OCI-LY1 (cell line): ENCODE results near the gene ACTL8.

Experiments
- H2AFZ ChIP-seq: fragments of 200-600 bp; sonication (generic), shearing (Covaris generic); 2 replicates; pipeline ENCODE4 v1.6.0; 2014; ENCODE audit warnings: antibody characterized with exemption, mild to moderate bottlenecking, low read length
- H3F3A ChIP-seq: fragments of 200-600 bp; sonication (generic), shearing (Covaris generic); 2 replicates; pipeline ENCODE4 v1.6.0; 2014; ENCODE audit warnings: mild to moderate bottlenecking, antibody characterized with exemption, low read length, moderate library complexity; ENCODE audit not compliant: insufficient read depth
- H3K27ac ChIP-seq: fragments of 200-600 bp; sonication (generic); 2 replicates; pipeline ENCODE4 v1.5.1; 2014; ENCODE audit warnings: low read length, mixed run types, mild to moderate bottlenecking, low read depth; ENCODE audit not compliant: poor library complexity, severe bottlenecking
- H3K27me3 ChIP-seq: fragments of 200-600 bp; sonication (generic); 2 replicates; pipeline ENCODE4 v1.6.0; 2014; ENCODE audit warnings: antibody characterized with exemption, mild to moderate bottlenecking, low read length, moderate library complexity; ENCODE audit not compliant: insufficient read depth
- H3K36me3 ChIP-seq: fragments of 200-600 bp; sonication (generic); 2 replicates; pipeline ENCODE4 v1.6.1; 2014; ENCODE audit warnings: mild to moderate bottlenecking, antibody characterized with exemption, low read length, moderate library complexity, mixed read lengths; ENCODE audit not compliant: insufficient read depth
- H3K4me1 ChIP-seq: fragments of 200-600 bp; sonication (generic); 2 replicates; pipeline ENCODE4 v1.5.1; 2014; ENCODE audit warnings: mild to moderate bottlenecking, low read length, moderate library complexity; ENCODE audit not compliant: insufficient read depth, severe bottlenecking
- H3K4me2 ChIP-seq: fragments of 200-600 bp; sonication (generic), shearing (Covaris generic); 2 replicates; pipeline ENCODE4 v1.6.1; 2014; ENCODE audit warnings: low read length
- H3K4me3 ChIP-seq: fragments of 200-600 bp; sonication (generic); 2 replicates; pipeline ENCODE4 v1.5.1; 2014; ENCODE audit warnings: low read length, low read depth, mild to moderate bottlenecking, mixed read lengths; ENCODE audit not compliant: poor library complexity, severe bottlenecking
- H3K79me2 ChIP-seq: fragments of 200-600 bp; shearing (Covaris generic); 2 replicates; pipeline ENCODE4 v1.6.1; 2016; ENCODE audit warnings: mixed run types, low read length, mixed read lengths; ENCODE audit not compliant: insufficient read depth
- H3K9ac ChIP-seq: fragments of 200-600 bp; sonication (generic), shearing (Covaris generic); 2 replicates; pipeline ENCODE4 v1.6.1; 2014; ENCODE audit warnings: mild to moderate bottlenecking, low read length, mixed read lengths
- H3K9me2 ChIP-seq: fragments of 200-600 bp; sonication (generic), shearing (Covaris generic); 2 replicates; pipeline ENCODE4 v1.6.1; 2014; ENCODE audit warnings: low read depth, mild to moderate bottlenecking, low read length, mixed read lengths
- H3K9me3 ChIP-seq: fragments of 200-600 bp; shearing (Covaris generic); 2 replicates; pipeline ENCODE4 v1.6.1; 2014; ENCODE audit warnings: low read length, mixed read lengths
- H4K20me1 ChIP-seq: fragments of 200-600 bp; sonication (generic), shearing (Covaris generic); 2 replicates; pipeline ENCODE4 v1.6.0; 2016; ENCODE audit warnings: mild to moderate bottlenecking, low read length; ENCODE audit not compliant: insufficient read depth
- CTCF ChIP-seq: fragments of 200-600 bp; sonication (generic), shearing (Covaris generic); IDR thresholded peaks from 2 replicates; pipeline ENCODE4 v1.5.1; 2017; ENCODE audit warnings: mild to moderate bottlenecking, antibody characterized with exemption, low read length, moderate library complexity, mixed read lengths
- EZH2 ChIP-seq: fragments of 200-600 bp; sonication (generic), shearing (Covaris generic); IDR thresholded peaks from 2 replicates; pipeline ENCODE4 v1.8.0; 2017; ENCODE audit warnings: borderline replicate concordance, mixed run types, mild to moderate bottlenecking, antibody characterized with exemption, low read length, moderate library complexity, mixed read lengths

Gene ACTL8

GRCh38 chr1:17834561-17835100 is 79.5 kb downstream of the ACTL8 start:
- no peaks in the 10 kb centered on the region for H4K20me1 ChIP-seq
- TF ChIP-seq CTCF (no peak), EZH2 (no peak)
- no peaks in the 10 kb centered on the region for H3F3A ChIP-seq
- no peaks in the 10 kb centered on the region for H3K4me1 ChIP-seq
- H3K27ac ChIP-seq: no peak overlapping the region
- H3K9me3 ChIP-seq: no peaks in the 10 kb centered on the region
- H2AFZ ChIP-seq: no peak overlapping the region
- H3K9me2 ChIP-seq: no peaks in the 10 kb centered on the region
- no peaks in the 10 kb centered on the region for H3K79me2 ChIP-seq
- H3K4me3 ChIP-seq: no peak overlapping the region
- no peak overlapping the region for H3K9ac ChIP-seq
- H3K27me3 ChIP-seq: no peaks in the 10 kb centered on the region
- no peaks in the 10 kb centered on the region for H3K36me3 ChIP-seq
- H3K4me2 ChIP-seq: no peak overlapping the region

- Histone ChIP-seq H3K4me1 (no peaks in the 10 kb centered on the region), H3K4me2 (no peak overlapping the region), H4K20me1 (no peaks in the 10 kb centered on the region), H3K79me2 (no peaks in the 10 kb centered on the region), H3K4me3 (no peak overlapping the region), H3K9me2 (no peaks in the 10 kb centered on the region), H3K9ac (no peak overlapping the region), H3F3A (no peaks in the 10 kb centered on the region), H3K9me3 (no peaks in the 10 kb centered on the region), H3K27ac (no peak overlapping the region), H3K27me3 (no peaks in the 10 kb centered on the region), H3K36me3 (no peaks in the 10 kb centered on the region), H2AFZ (no peak overlapping the region)
- no peak for TF ChIP-seq EZH2
- no peak for TF ChIP-seq CTCF
Observed at GRCh38 chr1:17837233-17838030, 82.3 kb downstream of the ACTL8 start.

DNA sequence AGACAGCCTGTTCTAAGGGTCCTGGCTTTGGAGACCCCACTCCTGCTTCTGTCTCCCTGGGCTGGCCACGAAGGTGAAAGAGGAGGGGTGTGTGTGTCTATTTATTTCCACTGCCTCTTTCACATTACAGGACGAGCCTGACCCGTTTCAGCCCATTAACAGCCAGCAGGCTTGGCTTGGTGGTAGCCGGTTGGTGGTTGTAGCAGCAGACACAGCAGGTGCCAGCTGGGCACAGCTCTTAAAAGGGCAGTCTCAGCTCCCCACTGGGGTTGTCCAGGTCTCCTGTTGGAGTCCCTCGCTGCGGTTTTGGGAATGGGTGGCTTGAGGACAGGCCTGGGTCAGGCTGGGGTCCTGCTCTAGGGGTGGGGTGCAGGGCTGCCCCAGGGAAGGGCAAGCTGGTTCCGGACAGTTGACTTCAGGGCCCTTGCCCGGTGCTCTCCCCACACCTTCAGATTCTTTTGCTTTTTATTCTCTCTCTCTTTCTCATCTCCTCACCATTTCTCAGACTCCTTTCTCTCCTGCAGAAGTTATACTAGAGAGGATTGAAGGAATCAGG is 84.6 kb downstream of the ACTL8 start:
- Histone ChIP-seq H3K27me3 (no peaks in the 10 kb centered on the region), H3F3A (no peaks in the 10 kb centered on the region)

More for the DNA sequence above, 84.6 kb downstream of the ACTL8 start:
- no peaks in the 10 kb centered on the region for H3K36me3 ChIP-seq
- no peak for TF ChIP-seq EZH2
- no peak for TF ChIP-seq CTCF
- H3K9me3 ChIP-seq: no peaks in the 10 kb centered on the region
- H3K4me1 ChIP-seq: no peaks in the 10 kb centered on the region
- no peak overlapping the region for H3K9ac ChIP-seq
- no peaks in the 10 kb centered on the region for H3K79me2 ChIP-seq
- no peak overlapping the region for H3K27ac ChIP-seq
- H2AFZ ChIP-seq: no peak overlapping the region
- H3K4me3 ChIP-seq: no peak overlapping the region
- H3K9me2 ChIP-seq: no peaks in the 10 kb centered on the region
- no peak overlapping the region for H3K4me2 ChIP-seq
- no peaks in the 10 kb centered on the region for H4K20me1 ChIP-seq
